HepG2 (cell line): ENCODE measurements around the gene NFX1. TPM values are rescaled to one million over a fixed set of nuclear protein-coding genes. Genes with fewer than 3 reads are reported as not detected.

ENCODE experiments used
- CAMTA2 ChIP-seq: sonication (generic); formaldehyde crosslinking; IDR thresholded peaks from 2 replicates; pipeline ENCODE4 v1.4.0; 2020; ENCODE audit warnings: mild to moderate bottlenecking, missing genetic modification reagents, borderline replicate concordance
- HNF4A ChIP-seq: sonication (generic); formaldehyde crosslinking; IDR thresholded peaks from 2 replicates; pipeline ENCODE4 v1.4.0; 2020; ENCODE audit warnings: missing genetic modification reagents
- TGIF2 ChIP-seq: IDR thresholded peaks from 2 replicates; pipeline ENCODE4 v1.6.1; 2016; ENCODE audit warnings: control low read depth, missing compliant biosample characterization
- XBP1 ChIP-seq: sonication (generic); formaldehyde crosslinking; IDR thresholded peaks from 2 replicates; pipeline ENCODE4 v1.5.0; 2020; ENCODE audit warnings: missing genetic modification reagents
- YEATS4 ChIP-seq: sonication (generic); formaldehyde crosslinking; IDR thresholded peaks from 2 replicates; pipeline ENCODE4 v1.4.0; 2020; ENCODE audit warnings: missing genetic modification reagents, borderline replicate concordance
- ZBTB3 ChIP-seq: sonication (generic); formaldehyde crosslinking; IDR thresholded peaks from 2 replicates; pipeline ENCODE4 v1.4.0; 2020; ENCODE audit warnings: low read depth, mild to moderate bottlenecking, moderate library complexity, missing genetic modification reagents, borderline replicate concordance
- ZFP36L1 ChIP-seq: sonication (generic); formaldehyde crosslinking; IDR thresholded peaks from 2 replicates; pipeline ENCODE4 v1.8.0; 2022; ENCODE audit warnings: mild to moderate bottlenecking, missing genetic modification reagents, moderate library complexity
- ZKSCAN8 ChIP-seq: IDR thresholded peaks from 2 replicates; pipeline ENCODE4 v1.6.1; 2016; ENCODE audit warnings: borderline replicate concordance, missing genetic modification reagents, missing compliant biosample characterization
- ZNF10 ChIP-seq: sonication (generic); formaldehyde crosslinking; IDR thresholded peaks from 2 replicates; pipeline ENCODE4 v1.4.0; 2020; ENCODE audit warnings: mild to moderate bottlenecking, low read depth, missing genetic modification reagents, borderline replicate concordance
- ZNF20 ChIP-seq: sonication (generic); formaldehyde crosslinking; IDR thresholded peaks from 2 replicates; pipeline ENCODE4 v1.4.0; 2020; ENCODE audit warnings: mild to moderate bottlenecking, moderate library complexity, missing genetic modification reagents
- ZNF496 ChIP-seq: sonication (generic); formaldehyde crosslinking; IDR thresholded peaks from 2 replicates; pipeline ENCODE4 v1.8.1; 2023; ENCODE audit warnings: mild to moderate bottlenecking, moderate library complexity, missing genetic modification reagents; ENCODE audit not compliant: insufficient replicate concordance
- ZNF574 ChIP-seq: sonication (generic); formaldehyde crosslinking; IDR thresholded peaks from 2 replicates; pipeline ENCODE4 v1.4.0; 2020; ENCODE audit warnings: missing genetic modification reagents
- ZNF609 ChIP-seq: sonication (generic); formaldehyde crosslinking; IDR thresholded peaks from 2 replicates; pipeline ENCODE4 v1.4.0; 2020; ENCODE audit warnings: mild to moderate bottlenecking, missing genetic modification reagents, borderline replicate concordance
- ZNF777 ChIP-seq: sonication (generic); formaldehyde crosslinking; IDR thresholded peaks from 2 replicates; pipeline ENCODE4 v1.4.0; 2020; ENCODE audit warnings: missing genetic modification reagents
- ZSCAN29 ChIP-seq: sonication (generic); formaldehyde crosslinking; conservative IDR thresholded peaks from 2 replicates; pipeline ENCODE4 v1.4.0; 2020; ENCODE audit warnings: mild to moderate bottlenecking, missing genetic modification reagents
- polyA plus RNA-seq, 8 experiments: library from polyadenylated mRNA; depleted of rRNA in 3 of 8; stranded (reverse) in 7 of 8; unstranded in 1 of 8; fragments of >200 nt; fragmentation: Illumina TruSeq in 4 of 8; extraction: Trizol in 4 of 8; gene quantifications; 2 replicates each; pipeline versions ENCODE4 v1.2.1 to v1.2.3, GENCODE V29; 2011 to 2016; ENCODE audit warnings: low read depth in 4 of 8, missing spikeins in 1 of 8, mixed read lengths in 1 of 8; ENCODE audit not compliant: insufficient read depth in 1 of 8
- total RNA-seq, 5 experiments: library from RNA; depleted of rRNA; stranded (reverse); fragments of >200 nt; fragmentation: Illumina TruSeq; extraction: Trizol; gene quantifications; 2 replicates each; pipeline ENCODE4 v1.2.3, GENCODE V29; 2016; ENCODE audit warnings: low read depth in 1 of 5
- TF ChIP-seq, protein P1 (sequence below): sonication (generic); formaldehyde crosslinking; IDR thresholded peaks from 2 replicates; pipeline ENCODE4 v1.4.0; 2020; ENCODE audit warnings: mild to moderate bottlenecking, missing genetic modification reagents
- TF ChIP-seq, protein P2 (sequence below): sonication (generic); formaldehyde crosslinking; IDR thresholded peaks from 2 replicates; pipeline ENCODE4 v1.4.0; 2020; ENCODE audit warnings: missing genetic modification reagents
- TF ChIP-seq, protein P3 (sequence below): sonication (generic); formaldehyde crosslinking; IDR thresholded peaks from 2 replicates; pipeline ENCODE4 v1.4.0; 2020; ENCODE audit warnings: missing genetic modification reagents

NFX1 gene
- total and polyA plus RNA-seq, 2 of the 13 experiments (the other 11 are each of a cell fraction or from before 2014, with no cell fraction given), result 23.9 to 27.5 TPM

DNA sequence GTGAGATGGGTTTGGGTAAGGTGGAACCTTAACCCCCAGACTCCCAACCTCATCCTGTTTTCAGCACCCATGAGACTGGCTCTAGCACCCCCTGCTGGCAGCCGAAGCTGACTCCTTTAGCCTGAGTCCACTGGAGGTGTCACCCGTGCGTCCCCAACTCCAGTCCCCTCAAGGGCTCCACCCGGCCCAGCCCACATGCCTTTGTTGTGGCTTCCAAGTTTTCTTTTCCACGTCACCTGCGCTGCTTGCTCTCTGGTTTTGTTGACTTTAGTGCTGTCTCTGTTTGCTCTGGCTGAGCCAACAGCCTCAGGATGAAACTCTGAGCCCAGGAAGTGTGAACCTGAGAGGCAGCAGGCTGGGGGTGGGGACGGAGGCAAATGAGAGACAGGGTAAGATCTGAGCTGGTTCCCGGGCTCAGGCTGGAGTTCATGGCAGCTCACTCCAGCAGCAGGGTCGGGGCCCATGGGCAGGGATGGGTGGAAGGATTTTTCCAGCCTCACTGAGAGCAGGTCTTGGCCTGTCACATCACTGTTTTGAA lies 125.3 kb downstream of the NFX1 start (continued):
- TF ChIP-seq HNF4A (CRISPR knock-in tag) (peak; percentile 97), TGIF2 (peak; percentile 87; the same call in 1 of the 2 replicates), ZNF609 (CRISPR knock-in tag) (peak; percentile 100), ZNF496 (CRISPR knock-in tag) (no peak), CAMTA2 (CRISPR knock-in tag) (no peak), ZNF777 (CRISPR knock-in tag) (peak; percentile 57), ZFP36L1 (CRISPR knock-in tag) (peak; percentile 99), ZNF574 (CRISPR knock-in tag) (peak; percentile 83), ZNF20 (CRISPR knock-in tag) (no peak), ZBTB3 (CRISPR knock-in tag) (peak; percentile 90; the same call in 1 of the 2 replicates), YEATS4 (CRISPR knock-in tag) (peak; percentile 83; the same call in 1 of the 2 replicates), XBP1 (peak; percentile 79; the same call in 1 of the 2 replicates), ZSCAN29 (CRISPR knock-in tag) (peak; percentile 94; the same call in 1 of the 2 replicates), ZNF10 (CRISPR knock-in tag) (no peak), ZKSCAN8 (CRISPR knock-in tag) (peak; percentile 97)
- TF ChIP-seq, protein P1, sequence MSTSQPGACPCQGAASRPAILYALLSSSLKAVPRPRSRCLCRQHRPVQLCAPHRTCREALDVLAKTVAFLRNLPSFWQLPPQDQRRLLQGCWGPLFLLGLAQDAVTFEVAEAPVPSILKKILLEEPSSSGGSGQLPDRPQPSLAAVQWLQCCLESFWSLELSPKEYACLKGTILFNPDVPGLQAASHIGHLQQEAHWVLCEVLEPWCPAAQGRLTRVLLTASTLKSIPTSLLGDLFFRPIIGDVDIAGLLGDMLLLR (CRISPR knock-in tag), result peak; percentile 56
- TF ChIP-seq, protein P2, sequence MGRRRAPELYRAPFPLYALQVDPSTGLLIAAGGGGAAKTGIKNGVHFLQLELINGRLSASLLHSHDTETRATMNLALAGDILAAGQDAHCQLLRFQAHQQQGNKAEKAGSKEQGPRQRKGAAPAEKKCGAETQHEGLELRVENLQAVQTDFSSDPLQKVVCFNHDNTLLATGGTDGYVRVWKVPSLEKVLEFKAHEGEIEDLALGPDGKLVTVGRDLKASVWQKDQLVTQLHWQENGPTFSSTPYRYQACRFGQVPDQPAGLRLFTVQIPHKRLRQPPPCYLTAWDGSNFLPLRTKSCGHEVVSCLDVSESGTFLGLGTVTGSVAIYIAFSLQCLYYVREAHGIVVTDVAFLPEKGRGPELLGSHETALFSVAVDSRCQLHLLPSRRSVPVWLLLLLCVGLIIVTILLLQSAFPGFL (CRISPR knock-in tag), result no peak
- TF ChIP-seq, protein P3, sequence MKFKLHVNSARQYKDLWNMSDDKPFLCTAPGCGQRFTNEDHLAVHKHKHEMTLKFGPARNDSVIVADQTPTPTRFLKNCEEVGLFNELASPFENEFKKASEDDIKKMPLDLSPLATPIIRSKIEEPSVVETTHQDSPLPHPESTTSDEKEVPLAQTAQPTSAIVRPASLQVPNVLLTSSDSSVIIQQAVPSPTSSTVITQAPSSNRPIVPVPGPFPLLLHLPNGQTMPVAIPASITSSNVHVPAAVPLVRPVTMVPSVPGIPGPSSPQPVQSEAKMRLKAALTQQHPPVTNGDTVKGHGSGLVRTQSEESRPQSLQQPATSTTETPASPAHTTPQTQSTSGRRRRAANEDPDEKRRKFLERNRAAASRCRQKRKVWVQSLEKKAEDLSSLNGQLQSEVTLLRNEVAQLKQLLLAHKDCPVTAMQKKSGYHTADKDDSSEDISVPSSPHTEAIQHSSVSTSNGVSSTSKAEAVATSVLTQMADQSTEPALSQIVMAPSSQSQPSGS (CRISPR knock-in tag), result peak; percentile 96
